Cardiac septum (tissue), 1 donor: ENCODE results near the gene MGAT4A. TPM values are rescaled to one million over a fixed set of nuclear protein-coding genes. Genes with fewer than 3 reads are reported as not detected.
"Not testable (repeated sequence)": the region's sequence is repeated elsewhere in the genome, so short reads cannot be mapped to it uniquely, and the experiment has no call there.

ENCODE experiments used
- DNase-seq: peaks from one replicate; pipeline ENCODE4 v3.0.0-alpha.2; 2020; ENCODE audit warnings: low spot score
- intact Hi-C: fragments of 100-400 bp; cut with DNase I; formaldehyde crosslinking; loops from one replicate; pipeline ENCODE4 v1.14.0; 2022
- total RNA-seq: library from RNA; stranded (reverse); fragmentation: NEBNext Ultra II Directional; extraction: Animal tissue kit (Norgen Biotek cat#: 25700); gene quantifications from one replicate; pipeline ENCODE4 v1.2.1, GENCODE V29; 2021
- donor health status: DM: no; HTN: no; CAD: no.

The MGAT4A gene
- total RNA-seq, 1 donor from 2014 or later: 16.3 TPM

GRCh38 chr2:98594665-98595064, 136.3 kb downstream of the MGAT4A start:
- DNase-seq, intact Hi-C loops: not testable (repeated sequence)

GRCh38 chr2:98592565-98592964, 138.4 kb downstream of the MGAT4A start:
- no peak for DNase-seq
- intact Hi-C loops: no loop called here

- DNase-seq: no peak
- intact Hi-C loops: no loop called here
These were observed 141.4 kb downstream of the MGAT4A start for GRCh38 chr2:98589489-98589888.

GRCh38 chr2:98588880-98589431, 142.0 kb downstream of the MGAT4A start:
- intact Hi-C loops: no loop called here

GRCh38 chr2:98586551-98587140, 144.3 kb downstream of the MGAT4A start:
- intact Hi-C loops: no loop called here
- DNase-seq: no peak

More at GRCh38 chr2:98588880-98589431, 142.0 kb downstream of the MGAT4A start:
- DNase-seq: no peak

- no peak for DNase-seq
- intact Hi-C loops: no loop called here
These were observed 145.5 kb downstream of the MGAT4A start for GRCh38 chr2:98585386-98585785.

GRCh38 chr2:98583816-98584618, 146.9 kb downstream of the MGAT4A start:
- no peak for DNase-seq
- intact Hi-C loops: no loop called here

GRCh38 chr2:98583276-98583675, 147.7 kb downstream of the MGAT4A start:
- intact Hi-C loops: no loop called here
- no peak for DNase-seq

- no peak for DNase-seq
- intact Hi-C loops: no loop called here
These were observed 148.4 kb downstream of the MGAT4A start for GRCh38 chr2:98582523-98582922.

GRCh38 chr2:98580656-98581284, 150.2 kb downstream of the MGAT4A start:
- no peak for DNase-seq
- intact Hi-C loops: no loop called here

GRCh38 chr2:98579926-98580325, 151.0 kb downstream of the MGAT4A start:
- intact Hi-C loops: no loop called here
- no peak for DNase-seq

GRCh38 chr2:98578231-98578630, 152.7 kb downstream of the MGAT4A start:
- intact Hi-C loops: no loop called here
- no peak for DNase-seq

GRCh38 chr2:98577313-98577712, 153.6 kb downstream of the MGAT4A start:
- no peak for DNase-seq
- intact Hi-C loops: no loop called here

- intact Hi-C loops: no loop called here
- DNase-seq: no peak
These were observed 154.1 kb downstream of the MGAT4A start for GRCh38 chr2:98576666-98577312.

GRCh38 chr2:98573426-98573825, 157.5 kb downstream of the MGAT4A start:
- DNase-seq: no peak
- intact Hi-C loops: no loop called here

GRCh38 chr2:98572676-98573075, 158.3 kb downstream of the MGAT4A start:
- DNase-seq: no peak
- intact Hi-C loops: no loop called here

- no peak for DNase-seq
- intact Hi-C loops: no loop called here
These were observed 158.7 kb downstream of the MGAT4A start for GRCh38 chr2:98572211-98572610.

GRCh38 chr2:98571796-98572195, 159.1 kb downstream of the MGAT4A start:
- intact Hi-C loops: no loop called here
- no peak for DNase-seq

GRCh38 chr2:98571121-98571701, 159.7 kb downstream of the MGAT4A start:
- intact Hi-C loops: no loop called here
- DNase-seq: no peak

GRCh38 chr2:98570356-98570755, 160.6 kb downstream of the MGAT4A start:
- intact Hi-C loops: no loop called here
- DNase-seq: peak; percentile 51
